B cell (primary cell): ENCODE measurements around the gene ARHGEF3.

Experiments used
- EZH2 ChIP-seq: IDR thresholded peaks from 2 replicates; pipeline ENCODE4 v1.6.1; 2012; ENCODE audit warnings: borderline replicate concordance, low read depth, mild to moderate bottlenecking, moderate library complexity, low read length; ENCODE audit not compliant: insufficient read depth, poor library complexity, severe bottlenecking
- TF ChIP-seq, protein P1 (sequence below): fragments of 200-600 bp; IDR thresholded peaks from one replicate; pipeline ENCODE4 v1.8.0; 2022; ENCODE audit warnings: antibody characterized with exemption, mild to moderate bottlenecking

- TF ChIP-seq, protein P1, sequence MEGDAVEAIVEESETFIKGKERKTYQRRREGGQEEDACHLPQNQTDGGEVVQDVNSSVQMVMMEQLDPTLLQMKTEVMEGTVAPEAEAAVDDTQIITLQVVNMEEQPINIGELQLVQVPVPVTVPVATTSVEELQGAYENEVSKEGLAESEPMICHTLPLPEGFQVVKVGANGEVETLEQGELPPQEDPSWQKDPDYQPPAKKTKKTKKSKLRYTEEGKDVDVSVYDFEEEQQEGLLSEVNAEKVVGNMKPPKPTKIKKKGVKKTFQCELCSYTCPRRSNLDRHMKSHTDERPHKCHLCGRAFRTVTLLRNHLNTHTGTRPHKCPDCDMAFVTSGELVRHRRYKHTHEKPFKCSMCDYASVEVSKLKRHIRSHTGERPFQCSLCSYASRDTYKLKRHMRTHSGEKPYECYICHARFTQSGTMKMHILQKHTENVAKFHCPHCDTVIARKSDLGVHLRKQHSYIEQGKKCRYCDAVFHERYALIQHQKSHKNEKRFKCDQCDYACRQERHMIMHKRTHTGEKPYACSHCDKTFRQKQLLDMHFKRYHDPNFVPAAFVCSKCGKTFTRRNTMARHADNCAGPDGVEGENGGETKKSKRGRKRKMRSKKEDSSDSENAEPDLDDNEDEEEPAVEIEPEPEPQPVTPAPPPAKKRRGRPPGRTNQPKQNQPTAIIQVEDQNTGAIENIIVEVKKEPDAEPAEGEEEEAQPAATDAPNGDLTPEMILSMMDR, result no peak
- TF ChIP-seq EZH2, result no peak
Observed at GRCh38 chr3:56775838-56776555, 25.8 kb downstream of the ARHGEF3 start.
